Esophagus (tissue), 2 donors: ENCODE data around the gene WDR7. TPM values are rescaled to one million over a fixed set of nuclear protein-coding genes. Genes with fewer than 3 reads are reported as not detected.

Experiments used
- H3K27ac ChIP-seq, 2 donors: one replicate each; pipeline ENCODE4 v1.5.1; 2013; ENCODE audit warnings: low read depth in 2 of 2, mild to moderate bottlenecking in 2 of 2, inconsistent platforms in 1 of 2, low read length in 1 of 2, moderate library complexity in 1 of 2
- H3K27me3 ChIP-seq, 2 donors: one replicate each; pipeline ENCODE4 v1.6.1; 2013; ENCODE audit warnings: low read length in 2 of 2, control low read depth in 1 of 2, mild to moderate bottlenecking in 1 of 2; ENCODE audit not compliant: insufficient read depth in 2 of 2, control insufficient read depth in 1 of 2
- H3K36me3 ChIP-seq, 2 donors: one replicate each; pipeline ENCODE4 v1.6.1; 2013; ENCODE audit warnings: low read length in 1 of 2; ENCODE audit not compliant: control insufficient read depth in 2 of 2, insufficient read depth in 2 of 2
- H3K4me1 ChIP-seq, 2 donors: one replicate each; pipeline ENCODE4 v1.6.1; 2013; ENCODE audit warnings: low read length in 1 of 2; ENCODE audit not compliant: control insufficient read depth in 2 of 2, insufficient read depth in 2 of 2
- H3K4me3 ChIP-seq, 2 donors: one replicate each; pipeline ENCODE4 v1.5.1; 2013; ENCODE audit warnings: low read length in 2 of 2, mild to moderate bottlenecking in 2 of 2, low read depth in 1 of 2, moderate library complexity in 1 of 2
- H3K9me3 ChIP-seq, 2 donors: one replicate each; pipeline ENCODE4 v1.6.1; 2013; ENCODE audit warnings: mild to moderate bottlenecking in 2 of 2, low read depth in 1 of 2, low read length in 1 of 2, moderate library complexity in 1 of 2; ENCODE audit not compliant: control insufficient read depth in 2 of 2, insufficient read depth in 1 of 2
- WGBS, 2 donors: extraction: QIAGEN DNeasy Blood & Tissue Kit; methylation state at CpG; one replicate each; pipeline ENCODE4 v1.1.7; 2013; 5-methylcytosine and 5-hydroxymethylcytosine counted together
- polyA plus RNA-seq, 2 donors: library from polyadenylated mRNA; stranded (reverse); fragments of 200-250 nt; gene quantifications; one replicate each; pipeline ENCODE4 v1.2.3, GENCODE V29; 2013
- donor health status: healthy with polysubstance abuse.
- donor health status: Bipolar disorder and iron deficiency.

WDR7 gene
- polyA plus RNA-seq, 2 donors, result 2.2 to 2.8 TPM

GRCh38 chr18:56712761-56713160 lies 61.6 kb downstream of the WDR7 start:
- WGBS, 2 donors, result 96 to 98% methylated on average over 3 of the region's 3 CpGs
- no peak overlapping the region for H3K27ac ChIP-seq
- H3K9me3 ChIP-seq, result no peaks in the 10 kb centered on the region
- H3K36me3 ChIP-seq, result no peaks in the 10 kb centered on the region
- no peaks in the 10 kb centered on the region for H3K27me3 ChIP-seq
- H3K4me1 ChIP-seq, result no peaks in the 10 kb centered on the region
- no peak overlapping the region for H3K4me3 ChIP-seq

DNA sequence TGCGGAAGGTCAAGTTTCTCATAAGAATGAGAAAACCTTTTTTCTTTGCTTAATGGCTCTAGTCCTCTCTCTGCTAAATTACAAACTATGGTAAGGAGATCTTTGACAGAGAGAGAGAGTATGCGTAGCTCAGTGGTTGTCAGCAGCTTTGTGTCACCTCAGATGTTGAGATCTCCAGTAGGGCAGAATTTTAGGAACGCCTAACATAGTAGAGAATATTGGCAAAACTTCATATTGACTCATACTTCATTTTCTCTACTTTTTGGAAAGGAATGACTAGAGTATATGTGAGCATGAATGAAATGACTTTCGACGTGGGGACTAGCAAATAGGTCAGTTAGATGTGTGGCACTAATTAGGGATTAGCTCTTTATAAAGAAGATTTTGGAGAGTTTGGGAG lies 64.0 kb downstream of the WDR7 start:
- Histone ChIP-seq H3K9me3 (no peaks in the 10 kb centered on the region), H3K4me3 (no peak overlapping the region), H3K27ac (no peak overlapping the region), H3K36me3 (no peaks in the 10 kb centered on the region), H3K4me1 (no peaks in the 10 kb centered on the region), H3K27me3 (no peaks in the 10 kb centered on the region)
- WGBS, 2 donors, result 86 to 87% methylated on average over 5 of the region's 5 CpGs

GRCh38 chr18:56716692-56717146 lies 65.6 kb downstream of the WDR7 start:
- Histone ChIP-seq H3K27ac (no peak overlapping the region), H3K36me3 (no peaks in the 10 kb centered on the region), H3K9me3 (no peaks in the 10 kb centered on the region), H3K27me3 (no peaks in the 10 kb centered on the region), H3K4me3 (no peak overlapping the region), H3K4me1 (no peaks in the 10 kb centered on the region)
- 73 to 74% methylated on average over 2 of the region's 2 CpGs for WGBS, 2 donors

- Histone ChIP-seq H3K36me3 (no peaks in the 10 kb centered on the region), H3K4me3 (no peak overlapping the region), H3K4me1 (no peaks in the 10 kb centered on the region), H3K27me3 (no peaks in the 10 kb centered on the region), H3K9me3 (no peaks in the 10 kb centered on the region), H3K27ac (no peak overlapping the region)
- WGBS, 2 donors, result 76 to 83% methylated on average over 1 of the region's 1 CpG
Measured at GRCh38 chr18:56721031-56721430, 69.9 kb downstream of the WDR7 start.

- Histone ChIP-seq H3K27ac (no peak overlapping the region), H3K4me1 (no peaks in the 10 kb centered on the region), H3K9me3 (no peaks in the 10 kb centered on the region), H3K36me3 (no peaks in the 10 kb centered on the region), H3K4me3 (no peak overlapping the region), H3K27me3 (no peaks in the 10 kb centered on the region)
- 91 to 94% methylated on average over 3 of the region's 3 CpGs for WGBS, 2 donors
Measured at GRCh38 chr18:56721491-56721890, 70.3 kb downstream of the WDR7 start.

- H3K36me3 ChIP-seq, result no peaks in the 10 kb centered on the region
- H3K27me3 ChIP-seq, result no peaks in the 10 kb centered on the region
- no peak overlapping the region for H3K27ac ChIP-seq
- no peaks in the 10 kb centered on the region for H3K4me1 ChIP-seq
- H3K9me3 ChIP-seq, result no peaks in the 10 kb centered on the region
- no peak overlapping the region for H3K4me3 ChIP-seq
Measured at GRCh38 chr18:56722518-56722917, 71.4 kb downstream of the WDR7 start.

GRCh38 chr18:56723068-56723467 lies 71.9 kb downstream of the WDR7 start:
- H3K36me3 ChIP-seq, result no peaks in the 10 kb centered on the region
- H3K27ac ChIP-seq, result no peak overlapping the region
- 81 to 88% methylated on average over 1 of the region's 1 CpG for WGBS, 2 donors
- H3K9me3 ChIP-seq, result no peaks in the 10 kb centered on the region
- no peak overlapping the region for H3K4me3 ChIP-seq
- no peaks in the 10 kb centered on the region for H3K27me3 ChIP-seq
- no peaks in the 10 kb centered on the region for H3K4me1 ChIP-seq

- H3K27ac ChIP-seq, result no peak overlapping the region
- H3K4me3 ChIP-seq, result no peak overlapping the region
- 91 to 100% methylated on average over 2 of the region's 2 CpGs for WGBS, 2 donors
- no peaks in the 10 kb centered on the region for H3K4me1 ChIP-seq
- no peaks in the 10 kb centered on the region for H3K9me3 ChIP-seq
- no peaks in the 10 kb centered on the region for H3K27me3 ChIP-seq
- peaks cover 0 to 3% of the 10 kb centered on the region in 2 donors for H3K36me3 ChIP-seq
Measured at GRCh38 chr18:56723706-56724105, 72.5 kb downstream of the WDR7 start.

- H3K9me3 ChIP-seq, result no peaks in the 10 kb centered on the region
- no peaks in the 10 kb centered on the region for H3K27me3 ChIP-seq
- no peak overlapping the region for H3K27ac ChIP-seq
- no peaks in the 10 kb centered on the region for H3K4me1 ChIP-seq
- 90 to 92% methylated on average over 2 of the region's 2 CpGs for WGBS, 2 donors
- H3K4me3 ChIP-seq, result no peak overlapping the region
- H3K36me3 ChIP-seq, result peaks cover 0 to 3% of the 10 kb centered on the region in 2 donors
Measured at GRCh38 chr18:56726906-56727305, 75.7 kb downstream of the WDR7 start.

GRCh38 chr18:56727399-56727798 lies 76.2 kb downstream of the WDR7 start:
- Histone ChIP-seq H3K9me3 (no peaks in the 10 kb centered on the region), H3K4me3 (no peak overlapping the region)

More at GRCh38 chr18:56727399-56727798, 76.2 kb downstream of the WDR7 start:
- 79 to 86% methylated on average over 5 of the region's 5 CpGs for WGBS, 2 donors
- no peak overlapping the region for H3K27ac ChIP-seq
- no peaks in the 10 kb centered on the region for H3K27me3 ChIP-seq
- H3K4me1 ChIP-seq, result no peaks in the 10 kb centered on the region
- H3K36me3 ChIP-seq, result peaks cover 0 to 3% of the 10 kb centered on the region in 2 donors
